B cell (primary cell): ENCODE results near the gene LHFPL6.

Experiments used
- EZH2 ChIP-seq: IDR thresholded peaks from 2 replicates; pipeline ENCODE4 v1.6.1; 2012; ENCODE audit warnings: borderline replicate concordance, low read depth, mild to moderate bottlenecking, moderate library complexity, low read length; ENCODE audit not compliant: insufficient read depth, poor library complexity, severe bottlenecking
- TF ChIP-seq, protein P1 (sequence below): fragments of 200-600 bp; IDR thresholded peaks from one replicate; pipeline ENCODE4 v1.8.0; 2022; ENCODE audit warnings: antibody characterized with exemption, mild to moderate bottlenecking

DNA sequence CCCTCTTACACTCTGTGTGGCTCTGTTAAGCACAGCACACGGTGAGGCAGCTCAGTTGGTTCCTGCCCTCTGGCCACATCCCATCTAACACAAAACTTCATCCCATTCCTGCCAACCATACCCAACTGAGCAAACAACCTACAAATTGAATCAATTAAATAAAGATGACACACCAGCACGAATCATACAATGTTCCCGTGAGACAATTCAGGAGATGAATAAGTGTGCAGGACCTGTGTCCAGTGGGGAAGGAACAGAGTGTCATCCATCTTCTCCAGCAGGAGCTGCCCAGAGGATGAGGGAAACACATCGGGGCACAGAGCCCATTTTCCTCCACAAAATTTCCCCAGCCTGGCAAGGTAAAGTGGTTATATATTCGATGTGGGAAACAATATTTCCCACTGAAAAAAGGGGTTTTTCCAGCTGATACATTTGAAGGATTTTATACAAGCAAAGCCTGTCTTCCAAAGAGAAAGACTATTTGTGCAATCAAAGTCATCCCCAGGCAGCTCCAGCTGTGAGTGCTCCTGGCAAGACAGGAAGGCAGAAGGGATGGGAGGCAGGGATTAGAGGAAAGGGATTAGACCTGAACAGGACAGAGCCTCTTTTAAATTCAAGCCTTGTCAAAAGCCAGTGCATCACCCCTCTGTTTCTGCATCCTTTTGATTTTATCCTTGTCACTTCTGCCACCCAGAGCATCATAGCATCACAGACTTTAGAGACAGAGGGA is 240.2 kb downstream of the LHFPL6 start:
- TF ChIP-seq, protein P1, sequence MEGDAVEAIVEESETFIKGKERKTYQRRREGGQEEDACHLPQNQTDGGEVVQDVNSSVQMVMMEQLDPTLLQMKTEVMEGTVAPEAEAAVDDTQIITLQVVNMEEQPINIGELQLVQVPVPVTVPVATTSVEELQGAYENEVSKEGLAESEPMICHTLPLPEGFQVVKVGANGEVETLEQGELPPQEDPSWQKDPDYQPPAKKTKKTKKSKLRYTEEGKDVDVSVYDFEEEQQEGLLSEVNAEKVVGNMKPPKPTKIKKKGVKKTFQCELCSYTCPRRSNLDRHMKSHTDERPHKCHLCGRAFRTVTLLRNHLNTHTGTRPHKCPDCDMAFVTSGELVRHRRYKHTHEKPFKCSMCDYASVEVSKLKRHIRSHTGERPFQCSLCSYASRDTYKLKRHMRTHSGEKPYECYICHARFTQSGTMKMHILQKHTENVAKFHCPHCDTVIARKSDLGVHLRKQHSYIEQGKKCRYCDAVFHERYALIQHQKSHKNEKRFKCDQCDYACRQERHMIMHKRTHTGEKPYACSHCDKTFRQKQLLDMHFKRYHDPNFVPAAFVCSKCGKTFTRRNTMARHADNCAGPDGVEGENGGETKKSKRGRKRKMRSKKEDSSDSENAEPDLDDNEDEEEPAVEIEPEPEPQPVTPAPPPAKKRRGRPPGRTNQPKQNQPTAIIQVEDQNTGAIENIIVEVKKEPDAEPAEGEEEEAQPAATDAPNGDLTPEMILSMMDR = no peak
- no peak for TF ChIP-seq EZH2
